Neuronal stem cell (in vitro differentiated cells): ENCODE results near the gene ISLR2.

Source experiments
- DNase-seq: peaks from one replicate; pipeline ENCODE4 v3.0.0-alpha.2; 2013; ENCODE audit warnings: low spot score
- H2AFZ ChIP-seq: one replicate; pipeline ENCODE4 v1.6.1; 2013; ENCODE audit warnings: mild to moderate bottlenecking, low read length, inconsistent platforms
- H2AK5ac ChIP-seq: 2 replicates; pipeline ENCODE4 v1.6.1; 2013; ENCODE audit warnings: low read depth, mild to moderate bottlenecking, inconsistent platforms, low read length, moderate library complexity, mixed read lengths
- H2BK120ac ChIP-seq: 2 replicates; pipeline ENCODE4 v1.6.1; 2013; ENCODE audit warnings: low read depth, mild to moderate bottlenecking, inconsistent platforms, low read length, moderate library complexity, mixed read lengths
- H2BK12ac ChIP-seq: one replicate; pipeline ENCODE4 v1.6.1; 2013; ENCODE audit warnings: low read length, inconsistent platforms
- H2BK15ac ChIP-seq: 2 replicates; pipeline ENCODE4 v1.6.1; 2013; ENCODE audit warnings: mild to moderate bottlenecking, low read length, inconsistent platforms, mixed read lengths
- H2BK5ac ChIP-seq: one replicate; pipeline ENCODE4 v1.6.1; 2013; ENCODE audit warnings: inconsistent platforms, mild to moderate bottlenecking, low read length, moderate library complexity
- H3K14ac ChIP-seq: one replicate; pipeline ENCODE4 v1.6.1; 2013; ENCODE audit warnings: low read length, inconsistent platforms
- H3K18ac ChIP-seq: 2 replicates; pipeline ENCODE4 v1.6.1; 2013; ENCODE audit warnings: low read length, inconsistent platforms
- H3K23ac ChIP-seq: 2 replicates; pipeline ENCODE4 v1.6.1; 2013; ENCODE audit warnings: low read depth, mild to moderate bottlenecking, mixed read lengths, low read length, inconsistent platforms; ENCODE audit not compliant: poor library complexity
- H3K27ac ChIP-seq: replicated peaks from 3 replicates; pipeline ENCODE4 v1.5.1; 2013; ENCODE audit warnings: low read length, inconsistent platforms
- H3K27me3 ChIP-seq, 3 experiments: 2 replicates each; pipeline ENCODE4 v1.6.1; 2013; ENCODE audit warnings: low read length in 3 of 3, mild to moderate bottlenecking in 2 of 3, inconsistent platforms in 1 of 3, low read depth in 1 of 3, mixed read lengths in 1 of 3, moderate library complexity in 1 of 3; ENCODE audit not compliant: control insufficient read depth in 3 of 3, insufficient read depth in 3 of 3
- H3K36me3 ChIP-seq, 2 donors: replicated peaks in 1 of 2; 2 replicates each; pipeline ENCODE4 v1.6.1; 2013; ENCODE audit warnings: low read length in 2 of 2; ENCODE audit not compliant: control insufficient read depth in 2 of 2, insufficient read depth in 2 of 2
- H3K4ac ChIP-seq: 2 replicates; pipeline ENCODE4 v1.6.1; 2013; ENCODE audit warnings: inconsistent platforms, mild to moderate bottlenecking, low read length, moderate library complexity
- H3K4me1 ChIP-seq, 2 donors: 1 replicate in 1 of 2; 2 replicates in 1 of 2; pipeline ENCODE4 v1.6.1; 2013; ENCODE audit warnings: low read length in 2 of 2, low read depth in 1 of 2; ENCODE audit not compliant: control insufficient read depth in 2 of 2, insufficient read depth in 1 of 2
- H3K4me2 ChIP-seq: one replicate; pipeline ENCODE4 v1.6.1; 2013; ENCODE audit warnings: mild to moderate bottlenecking, low read length, inconsistent platforms; ENCODE audit not compliant: insufficient read depth, poor library complexity, severe bottlenecking
- H3K4me3 ChIP-seq, 2 donors: 2 replicates each; pipeline ENCODE4 v1.5.1; 2013; ENCODE audit warnings: low read length in 2 of 2, mild to moderate bottlenecking in 2 of 2, inconsistent platforms in 1 of 2, moderate library complexity in 1 of 2
- H3K79me1 ChIP-seq: one replicate; pipeline ENCODE4 v1.6.1; 2013; ENCODE audit warnings: low read depth, mild to moderate bottlenecking, inconsistent platforms, low read length, moderate library complexity
- H3K9ac ChIP-seq: one replicate; pipeline ENCODE4 v1.6.1; 2013; ENCODE audit warnings: mild to moderate bottlenecking, low read depth, low read length, inconsistent platforms; ENCODE audit not compliant: poor library complexity
- H3K9me3 ChIP-seq, 2 donors: replicated peaks in 1 of 2; 2 replicates each; pipeline versions ENCODE3 to v1.6.1; 2013; ENCODE audit warnings: low read length in 2 of 2, mild to moderate bottlenecking in 2 of 2, inconsistent platforms in 1 of 2, low read depth in 1 of 2, mixed read lengths in 1 of 2, moderate library complexity in 1 of 2; ENCODE audit not compliant: control insufficient read depth in 2 of 2, insufficient read depth in 1 of 2
- H4K8ac ChIP-seq: one replicate; pipeline ENCODE4 v1.6.1; 2013; ENCODE audit warnings: low read depth, mild to moderate bottlenecking, inconsistent platforms, low read length, moderate library complexity
- H4K91ac ChIP-seq: one replicate; pipeline ENCODE4 v1.6.1; 2013; ENCODE audit warnings: low read length, low read depth, mild to moderate bottlenecking, inconsistent platforms; ENCODE audit not compliant: poor library complexity
- WGBS, 2 donors: extraction: QIAGEN DNeasy Blood & Tissue Kit; methylation state at CpG; one replicate each; pipeline ENCODE4 v1.1.7; 2013; ENCODE audit warnings: missing lambda C conversion rate in 2 of 2, mixed read lengths in 1 of 2; ENCODE audit not compliant: insufficient read length in 2 of 2, insufficient replicate concordance in 1 of 2; ENCODE audit errors: extremely low coverage in 2 of 2; 5-methylcytosine and 5-hydroxymethylcytosine counted together

Gene ISLR2

GRCh38 chr15:74124759-74125158 is 5.6 kb upstream of the ISLR2 start:
- H2BK15ac ChIP-seq, result no peak overlapping the region
- H3K27ac ChIP-seq, result no peak overlapping the region

DNA sequence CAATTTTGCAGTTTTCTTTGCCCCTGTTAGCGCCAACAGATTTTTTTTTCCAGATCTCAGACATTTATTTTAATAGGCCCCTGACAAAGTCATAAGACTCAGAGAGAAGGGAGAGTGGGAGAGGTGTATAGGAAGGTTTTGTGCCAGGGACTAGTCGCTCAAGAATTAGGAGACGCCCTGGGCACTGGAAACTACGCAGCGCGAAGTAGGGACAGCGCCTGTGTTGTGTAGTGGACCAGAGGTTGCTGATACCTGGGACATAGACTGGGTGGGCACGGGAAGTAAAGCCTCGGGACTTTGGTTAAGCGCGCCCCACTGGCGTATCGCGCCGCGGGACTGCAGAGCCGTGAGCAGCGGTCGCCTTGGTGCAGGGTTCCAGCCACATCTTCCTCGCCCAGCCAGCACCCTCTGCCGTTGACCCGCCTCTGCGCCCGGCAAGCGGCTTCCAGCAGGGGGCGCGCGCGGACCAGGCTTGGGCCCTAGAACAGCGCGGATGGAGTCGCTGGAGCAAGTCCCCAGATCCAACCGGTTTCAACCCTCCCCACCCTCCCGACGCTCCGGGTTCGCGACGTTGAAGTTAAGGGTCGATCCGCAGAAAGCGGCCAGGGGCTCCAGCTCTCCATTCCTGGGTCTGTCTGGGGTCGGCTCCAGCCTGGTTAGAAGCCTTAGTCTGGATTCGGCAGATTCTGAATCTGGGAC is 3.0 kb upstream of the ISLR2 start:
- H3K27ac ChIP-seq, result no peak overlapping the region
- peaks cover 2% of the 10 kb centered on the region for H3K79me1 ChIP-seq
- peak overlapping the region; percentile 81 for H3K18ac ChIP-seq
- no peaks in the 10 kb centered on the region for H3K36me3 ChIP-seq
- H4K91ac ChIP-seq, result no peak overlapping the region
- H2AFZ ChIP-seq, result peak overlapping the region; percentile 90
- no peak overlapping the region for H2AK5ac ChIP-seq
- no peak overlapping the region for H3K9ac ChIP-seq
- no peak overlapping the region for H4K8ac ChIP-seq
- H2BK120ac ChIP-seq, result no peak overlapping the region
- DNase-seq, result peak; percentile 91
- no peak overlapping the region for H2BK5ac ChIP-seq
- peaks cover 27 to 40% of the 10 kb centered on the region in 2 donors for H3K4me1 ChIP-seq
- no peak overlapping the region for H2BK15ac ChIP-seq
- peaks cover 41 to 55% (median 47%) of the 10 kb centered on the region in 3 experiments for H3K27me3 ChIP-seq
- peaks cover 8 to 12% of the 10 kb centered on the region in 2 donors for H3K9me3 ChIP-seq
- no peak overlapping the region for H2BK12ac ChIP-seq
- no CpG with 5 or more reads among the region's 44 CpGs for WGBS, 2 donors
- H3K4me2 ChIP-seq, result peak overlapping the region; percentile 82
- H3K23ac ChIP-seq, result peak overlapping the region; percentile 21
- H3K4ac ChIP-seq, result no peak overlapping the region
- H3K4me3 ChIP-seq, result peak overlapping the region in 1 of 2 donors; percentile 48
- H3K14ac ChIP-seq, result no peak overlapping the region

More at GRCh38 chr15:74124759-74125158, 5.6 kb upstream of the ISLR2 start:
- WGBS, 2 donors, result no CpG with 5 or more reads among the region's 7 CpGs
- Histone ChIP-seq H3K9ac (no peak overlapping the region), H3K27me3 (peaks cover 18 to 29% (median 23%) of the 10 kb centered on the region in 3 experiments), H3K4ac (no peak overlapping the region), H3K23ac (no peak overlapping the region), H3K4me2 (no peak overlapping the region), H3K9me3 (no peaks in the 10 kb centered on the region), H2BK120ac (no peak overlapping the region), H2BK5ac (no peak overlapping the region), H3K4me1 (peaks cover 23 to 31% of the 10 kb centered on the region in 2 donors), H4K91ac (no peak overlapping the region), H3K4me3 (no peak overlapping the region), H4K8ac (no peak overlapping the region), H2AFZ (no peak overlapping the region), H3K36me3 (no peaks in the 10 kb centered on the region), H2AK5ac (no peak overlapping the region), H3K18ac (no peak overlapping the region), H2BK12ac (no peak overlapping the region), H3K79me1 (no peaks in the 10 kb centered on the region), H3K14ac (no peak overlapping the region)
- DNase-seq, result no peak

- no peak overlapping the region for H3K14ac ChIP-seq
- peak overlapping the region; percentile 91 for H3K18ac ChIP-seq
- H3K4me3 ChIP-seq, result peak overlapping the region; percentile 23 to 48
- H3K79me1 ChIP-seq, result peaks cover 4% of the 10 kb centered on the region
- H2BK15ac ChIP-seq, result peak overlapping the region; percentile 19
- no peaks in the 10 kb centered on the region for H3K36me3 ChIP-seq
- H3K9me3 ChIP-seq, result peaks cover 16 to 18% of the 10 kb centered on the region in 2 donors
- DNase-seq, result no peak
- H3K4me1 ChIP-seq, result peaks cover 26 to 33% of the 10 kb centered on the region in 2 donors
- H2BK12ac ChIP-seq, result no peak overlapping the region
- H4K91ac ChIP-seq, result no peak overlapping the region
- peak overlapping the region; percentile 91 for H2AK5ac ChIP-seq
- no peak overlapping the region for H4K8ac ChIP-seq
- no peak overlapping the region for H3K23ac ChIP-seq
- H2BK5ac ChIP-seq, result no peak overlapping the region
- H3K27ac ChIP-seq, result no peak overlapping the region
- no peak overlapping the region for H3K4ac ChIP-seq
- peaks cover 49 to 63% (median 55%) of the 10 kb centered on the region in 3 experiments for H3K27me3 ChIP-seq
- H3K4me2 ChIP-seq, result peak overlapping the region; percentile 82
- no peak overlapping the region for H3K9ac ChIP-seq
- no CpG with 5 or more reads among the region's 53 CpGs for WGBS, 2 donors
- peak overlapping the region; percentile 90 for H2AFZ ChIP-seq
- no peak overlapping the region for H2BK120ac ChIP-seq
Observed at GRCh38 chr15:74127954-74128784, 2.2 kb upstream of the ISLR2 start.
